ENCODE results near the gene AGFG1.

The AGFG1 gene

DNA sequence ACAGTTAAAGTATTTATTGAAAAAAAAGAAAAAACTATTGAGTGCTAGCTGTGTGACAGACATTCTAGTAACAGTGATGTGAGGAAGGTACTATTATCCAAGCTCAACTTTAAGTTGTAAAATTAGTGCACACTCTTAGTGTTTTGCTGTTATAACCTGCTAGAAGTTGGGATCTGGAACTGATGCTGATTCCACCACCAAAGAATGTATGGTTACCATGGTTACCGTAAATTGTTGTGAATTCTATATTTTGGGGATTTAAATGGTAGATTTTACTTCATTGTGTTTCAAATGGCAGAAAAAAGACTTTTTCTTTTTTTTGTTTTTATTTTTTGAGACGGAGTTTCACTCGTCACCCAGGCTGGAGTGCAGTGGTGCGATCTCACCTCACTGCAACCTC is 5.3 kb downstream of the AGFG1 start:
- TF ChIP-seq CTCF (IDR thresholded peaks at IDR 0.05; ENCODE audit: control insufficient read depth, extremely low read depth, insufficient read depth), result no peak
- no peak overlapping the region for H3K4me3 ChIP-seq (ENCODE audit: low read depth, low read length)
- DNase-seq (ENCODE audit: low read depth), result no peak

DNA sequence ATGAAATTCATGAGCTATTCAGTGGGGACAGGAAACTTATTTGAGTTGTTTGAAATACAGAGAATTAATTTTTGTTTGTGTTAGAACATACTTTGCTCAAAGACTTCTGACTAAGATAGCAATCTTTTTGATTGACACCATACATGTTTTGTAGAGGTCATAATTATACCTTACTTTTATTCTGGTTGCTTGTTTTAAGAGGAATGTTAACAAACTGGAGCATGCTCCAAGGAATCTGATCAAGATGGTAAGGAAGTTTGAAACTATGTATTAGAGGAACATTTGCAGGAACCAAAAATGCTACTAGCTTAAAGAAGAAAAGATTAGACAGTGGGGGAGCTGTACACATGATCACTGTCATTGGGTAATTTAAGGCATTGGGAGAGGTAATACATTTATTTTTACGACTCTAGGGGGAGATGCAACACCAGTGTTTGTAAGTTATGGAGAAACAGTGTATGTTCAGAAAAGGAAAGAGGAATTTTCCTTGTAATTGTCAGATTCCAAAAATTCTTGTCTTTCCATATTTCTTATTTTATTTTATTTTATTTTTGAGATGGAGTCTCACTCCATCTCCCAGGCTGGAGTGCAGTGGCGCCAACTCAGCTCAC is 8.0 kb downstream of the AGFG1 start:
- no peak for DNase-seq (ENCODE audit: low read depth)
- H3K4me3 ChIP-seq (ENCODE audit: low read depth, low read length), result no peak overlapping the region
- peak; percentile 53 for TF ChIP-seq CTCF (IDR thresholded peaks at IDR 0.05; ENCODE audit: control insufficient read depth, extremely low read depth, insufficient read depth)

GRCh38 chr2:227480528-227480927 is 8.6 kb downstream of the AGFG1 start:
- DNase-seq (ENCODE audit: low read depth), result no peak
- H3K4me3 ChIP-seq (ENCODE audit: low read depth, low read length), result no peak overlapping the region
- no peak for TF ChIP-seq CTCF (IDR thresholded peaks at IDR 0.05; ENCODE audit: control insufficient read depth, extremely low read depth, insufficient read depth)

DNA sequence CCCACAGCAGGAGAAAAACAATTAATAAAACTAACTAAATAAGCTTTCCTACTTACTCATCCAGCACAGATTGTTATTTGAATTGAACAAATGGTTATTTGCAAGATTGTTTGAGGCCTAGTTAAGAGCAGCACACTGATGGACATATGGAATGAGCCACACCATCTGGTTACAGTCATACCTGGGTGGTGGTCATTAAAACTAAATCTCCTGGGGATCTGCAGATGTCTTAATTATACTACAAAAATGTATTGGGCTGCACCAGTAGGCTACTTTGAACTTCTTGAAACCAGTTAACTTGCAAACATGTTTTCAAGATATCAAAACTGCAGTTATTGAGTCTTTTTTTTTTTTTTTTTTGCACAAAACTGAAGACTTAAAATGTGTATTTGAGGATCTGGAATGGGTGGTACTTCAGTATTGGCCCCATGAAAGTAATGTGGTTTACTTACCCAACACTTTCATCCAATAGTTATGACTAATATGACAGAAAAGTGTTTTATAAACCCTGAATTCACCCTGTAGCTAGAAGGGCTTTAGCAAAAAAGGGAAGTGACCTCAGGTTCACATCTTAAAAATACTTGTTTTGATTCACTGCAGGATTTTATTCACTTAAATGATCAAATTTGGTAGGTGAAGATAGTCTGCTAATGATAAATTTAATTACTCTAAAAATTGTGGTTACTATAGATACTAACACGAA is 10.8 kb downstream of the AGFG1 start:
- no peak for TF ChIP-seq CTCF (IDR thresholded peaks at IDR 0.05; ENCODE audit: control insufficient read depth, extremely low read depth, insufficient read depth)
- H3K4me3 ChIP-seq (ENCODE audit: low read depth, low read length), result no peak overlapping the region
- no peak for DNase-seq (ENCODE audit: low read depth)

DNA sequence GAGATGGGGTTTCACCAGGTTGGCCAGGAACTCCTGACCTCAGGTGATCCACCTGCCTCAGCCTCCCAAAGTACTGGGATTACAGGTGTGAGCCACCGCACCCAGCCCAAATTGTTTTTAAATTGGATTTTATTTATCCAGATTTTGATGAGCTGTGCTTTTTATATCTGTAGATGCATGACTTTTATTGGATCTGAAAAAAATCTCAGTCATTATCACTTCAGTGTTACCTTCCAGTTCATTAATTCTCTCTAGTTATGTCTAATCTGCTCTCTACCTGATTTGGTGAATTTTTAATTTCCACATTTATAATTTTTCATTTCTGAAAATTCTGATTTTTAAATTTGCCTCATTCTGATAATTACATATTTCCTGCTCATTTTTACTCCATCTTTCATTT is 13.5 kb downstream of the AGFG1 start:
- no peak for DNase-seq (ENCODE audit: low read depth)
- TF ChIP-seq CTCF (IDR thresholded peaks at IDR 0.05; ENCODE audit: control insufficient read depth, extremely low read depth, insufficient read depth), result no peak
- no peak overlapping the region for H3K4me3 ChIP-seq (ENCODE audit: low read depth, low read length)

DNA sequence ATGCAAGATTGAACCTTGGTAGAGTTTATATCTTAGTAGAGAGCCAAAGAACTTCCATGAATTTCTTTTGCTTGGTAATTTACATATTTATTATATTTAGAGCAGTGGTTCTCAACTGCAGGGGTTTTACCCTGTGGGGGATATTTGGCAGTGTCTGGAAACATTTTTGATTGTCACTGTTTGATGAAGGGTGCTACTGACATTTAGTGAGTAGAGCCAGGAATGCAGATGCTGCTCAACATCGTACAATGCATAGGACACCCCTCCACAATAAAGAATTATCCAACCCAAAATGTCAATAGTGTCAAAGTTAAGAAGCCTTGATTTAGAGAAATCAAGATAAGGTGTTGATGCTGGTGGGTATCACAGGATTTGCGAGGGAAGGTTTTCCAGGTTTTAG is 14.7 kb downstream of the AGFG1 start:
- TF ChIP-seq CTCF (IDR thresholded peaks at IDR 0.05; ENCODE audit: control insufficient read depth, extremely low read depth, insufficient read depth), result no peak
- no peak for DNase-seq (ENCODE audit: low read depth)
- H3K4me3 ChIP-seq (ENCODE audit: low read depth, low read length), result no peak overlapping the region

DNA sequence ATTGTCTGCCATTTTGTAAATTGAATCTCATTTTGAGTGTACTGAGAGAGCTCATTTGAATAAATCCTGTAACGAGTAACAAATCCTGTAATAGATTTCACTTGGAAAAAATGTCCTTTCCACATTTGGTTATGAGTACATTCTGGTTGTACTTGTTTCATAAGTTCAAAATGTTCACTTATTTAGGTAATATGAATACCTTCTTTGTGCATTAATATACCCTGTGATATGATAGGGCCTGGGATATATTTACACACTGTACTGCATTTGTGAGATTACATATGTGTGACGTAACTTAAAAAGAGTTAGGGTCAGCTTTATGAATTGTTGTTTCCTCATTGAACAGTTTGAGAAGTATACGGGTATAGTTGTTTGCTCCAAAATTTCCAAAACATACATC is 16.1 kb downstream of the AGFG1 start:
- no peak overlapping the region for H3K4me3 ChIP-seq (ENCODE audit: low read depth, low read length)
- no peak for DNase-seq (ENCODE audit: low read depth)
- no peak for TF ChIP-seq CTCF (IDR thresholded peaks at IDR 0.05; ENCODE audit: control insufficient read depth, extremely low read depth, insufficient read depth)
